Measurements from ENCODE around the gene ATXN10. TPM values are rescaled to one million over a fixed set of nuclear protein-coding genes. Genes with fewer than 3 reads are reported as not detected.

The ATXN10 gene
- total and polyA plus RNA-seq, 2 of the 8 experiments (the other 6 are each of a cell fraction or from before 2014, with no cell fraction given), result 134 to 210 TPM

- DNase-seq (ENCODE audit: low read depth in 1 of 2, low spot score in 2 of 2), result no peak
- CTCF ChIA-PET (ENCODE audit: partially characterized antibody), result interaction anchor here (0.8 to 1.2 kb wide), 2 partner anchors 13 to 18 kb away, joined by 3 to 4 read pairs; no protein-coding TSS in a partner anchor
- no peak for FAIRE-seq
- Histone ChIP-seq H4K20me1 (replicated peaks in 1 of 2; ENCODE audit: control insufficient read depth in 1 of 2, insufficient read depth in 2 of 2, low read length in 2 of 2) (peaks cover 2 to 7% of the 10 kb centered on the region in 2 experiments), H3K4me2 (ENCODE audit: insufficient read depth in 1 of 2, low read depth in 2 of 2, low read length in 2 of 2) (peak overlapping the region; percentile 16 to 70; a peak in 1 of 4 replicates), H2AFZ (ENCODE audit: low read length) (no peak overlapping the region), H2AK5ac (ENCODE audit: low read depth, low read length) (no peak overlapping the region), H3K4me1 (replicated peaks in 1 of 4; ENCODE audit: control insufficient read depth in 3 of 4, insufficient read depth in 4 of 4, low read length in 3 of 4) (peaks cover 0 to 28% (median 22%) of the 10 kb centered on the region in 4 experiments; a peak in 6 of 7 replicates), H3K79me2 (ENCODE audit: control insufficient read depth in 1 of 2, insufficient read depth in 2 of 2, low read length in 2 of 2) (no peaks in the 10 kb centered on the region), H2BK12ac (ENCODE audit: low read depth, low read length) (no peak overlapping the region), H3K56ac (replicated peaks; ENCODE audit: insufficient read length, low read depth, low read length) (no peak overlapping the region), H3K9me3 (ENCODE audit: insufficient read depth in 2 of 2, low read depth in 1 of 2, low read length in 1 of 2) (no peaks in the 10 kb centered on the region), H3K36me3 (ENCODE audit: control insufficient read depth in 2 of 4, insufficient read depth in 4 of 4, low read length in 3 of 4) (no peaks in the 10 kb centered on the region), H3K27me3 (replicated peaks in 1 of 4; ENCODE audit: control insufficient read depth in 3 of 4, extremely low read depth in 1 of 4, insufficient read depth in 3 of 4, low read length in 3 of 4) (peaks cover 0 to 47% (median 30%) of the 10 kb centered on the region in 4 experiments; a peak in 6 of 7 replicates), H3K4me3 (ENCODE audit: extremely low read depth in 1 of 4, insufficient read depth in 2 of 4, low read depth in 3 of 4, low read length in 4 of 4) (peak overlapping the region in 1 of 4 experiments; percentile 57; a peak in 2 of 8 replicates), H3K79me1 (ENCODE audit: low read depth, low read length) (no peaks in the 10 kb centered on the region), H2BK15ac (ENCODE audit: low read length) (no peak overlapping the region), H3K9ac (replicated peaks in 1 of 4; ENCODE audit: extremely low read depth in 1 of 4, low read depth in 3 of 4, low read length in 3 of 4) (no peak overlapping the region), H3K23ac (ENCODE audit: insufficient read length) (no peak overlapping the region), H3K4ac (replicated peaks; ENCODE audit: insufficient read length, low read depth, low read length) (no peak overlapping the region), H2BK120ac (replicated peaks; ENCODE audit: low read depth, low read length) (no peak overlapping the region), H3K27ac (ENCODE audit: low read depth, low read length) (no peak overlapping the region), H3K23me2 (ENCODE audit: low read depth, low read length) (no peaks in the 10 kb centered on the region; the same call in 1 of the 2 replicates), H4K91ac (replicated peaks; ENCODE audit: insufficient read length, low read length) (no peak overlapping the region), H3K14ac (ENCODE audit: insufficient read length) (no peak overlapping the region), H4K8ac (ENCODE audit: extremely low read depth, insufficient read depth, low read length) (no peak overlapping the region), H2BK5ac (ENCODE audit: low read depth, low read length) (no peak overlapping the region), H2BK20ac (ENCODE audit: low read length) (no peak overlapping the region), H4K5ac (ENCODE audit: insufficient read length, low read depth, low read length) (no peak overlapping the region), H3K18ac (ENCODE audit: extremely low read depth, low read length) (no peak overlapping the region; the same call in 1 of the 2 replicates)
- POLR2A ChIA-PET (ENCODE audit: partially characterized antibody), result no interaction called here
- WGBS, 2 experiments (ENCODE audit: extremely low coverage in 1 of 2, insufficient coverage in 1 of 2, insufficient read length in 1 of 2, insufficient replicate concordance in 2 of 2, low coverage in 1 of 2, low lambda C conversion rate in 2 of 2, missing lambda C conversion rate in 1 of 2), result 91% methylated on average over 4 of the region's 8 CpGs; no CpG with 5 or more reads in 1 of the 2 experiments
- no peak for TF ChIP-seq KDM5A (IDR thresholded peaks at IDR 0.05; ENCODE audit: low read length)
- TF ChIP-seq CTBP2 (IDR thresholded peaks at IDR 0.05; ENCODE audit: borderline replicate concordance, insufficient read depth, insufficient read length, low read length), result no peak
- TF ChIP-seq EP300 (IDR thresholded peaks at IDR 0.05; ENCODE audit: borderline replicate concordance in 1 of 2, low read depth in 2 of 2, low read length in 2 of 2), result no peak
- no peak for TF ChIP-seq NANOG (IDR thresholded peaks at IDR 0.05; ENCODE audit: insufficient read depth, low read depth, low read length, poor library complexity, severe bottlenecking)
- no peak for TF ChIP-seq SP2 (IDR thresholded peaks at IDR 0.05; ENCODE audit: low read length)
- TF ChIP-seq SIRT6 (IDR thresholded peaks at IDR 0.05; ENCODE audit: low read length), result no peak
- no peak for TF ChIP-seq CBX8 (IDR thresholded peaks at IDR 0.05; ENCODE audit: borderline replicate concordance, low read depth, low read length)
- TF ChIP-seq RAD21 (IDR thresholded peaks at IDR 0.05 in 1 of 2, conservative IDR thresholded peaks at IDR 0.05 in 1 of 2; ENCODE audit: low read depth in 2 of 2, low read length in 2 of 2), result no peak
- TF ChIP-seq ATF3 (IDR thresholded peaks at IDR 0.05; ENCODE audit: insufficient read depth, low read depth, low read length), result no peak
- TF ChIP-seq POU5F1 (IDR thresholded peaks at IDR 0.05; ENCODE audit: low read depth, low read length), result no peak
- TF ChIP-seq ATF2 (IDR thresholded peaks at IDR 0.05; ENCODE audit: low read length), result no peak
Measured at GRCh38 chr22:45881524-45881875, 209.9 kb downstream of the ATXN10 start.

Measured in H1 (cell line).